ENCODE results near the gene RAVER1. TPM values are rescaled to one million over a fixed set of nuclear protein-coding genes. Genes with fewer than 3 reads are reported as not detected.
"Not testable (repeated sequence)": the region's sequence is repeated elsewhere in the genome, so short reads cannot be mapped to it uniquely, and the experiment has no call there.

RAVER1 gene
- total and polyA plus RNA-seq, 10 of the 15 experiments (the other 5 are each of a cell fraction or from before 2014, with no cell fraction given): 0.03 to 87.0 (median 12.1) TPM

DNA sequence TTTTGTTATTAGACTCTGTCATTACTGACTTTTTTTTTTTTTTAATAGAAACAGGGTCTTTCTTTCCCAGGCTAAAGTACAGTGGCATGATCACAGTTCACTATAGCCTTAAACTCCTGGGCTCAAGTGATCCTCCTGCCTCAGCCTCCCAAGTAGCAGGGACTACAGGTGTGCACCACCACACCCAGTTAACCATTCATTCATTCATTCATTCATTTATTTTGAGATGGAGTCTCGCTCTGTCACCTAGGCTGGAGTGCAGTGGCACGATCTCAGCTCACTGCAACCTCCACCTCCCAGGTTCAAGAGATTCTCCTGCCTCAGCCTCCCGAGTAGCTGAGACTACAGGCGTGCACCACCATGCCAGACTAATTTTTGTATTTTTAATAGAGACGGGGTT, 51.3 kb downstream of the RAVER1 start:
- intact Hi-C loops (cut with micrococcal nuclease; ENCODE audit: unreplicated experiment); RAD21 ChIA-PET (ENCODE audit: unreplicated experiment); CTCF ChIA-PET; H3K27ac ChIP-seq (ENCODE audit: control insufficient read depth, insufficient read depth); H3K4me3 ChIP-seq; DNase-seq (ENCODE audit: low read depth, low spot score); ATAC-seq; H3K4me2 ChIP-seq (ENCODE audit: control insufficient read depth, insufficient read depth); BruUV-seq (replicated peaks); H2AFZ ChIP-seq (ENCODE audit: control insufficient read depth, low read depth, low read length); in situ Hi-C loops (cut with MboI); POLR2A ChIA-PET; H3K9ac ChIP-seq (ENCODE audit: control insufficient read depth, insufficient read depth, low read length); H3K27me3 ChIP-seq (replicated peaks in 1 of 2; ENCODE audit: control insufficient read depth in 2 of 2, insufficient read depth in 2 of 2, low read length in 1 of 2); FAIRE-seq; H3K9me3 ChIP-seq (replicated peaks; ENCODE audit: control insufficient read depth, insufficient read depth, low read length): not testable (repeated sequence)
- peaks cover 13% of the 10 kb centered on the region; the same call in 1 of the 2 replicates for H4K20me1 ChIP-seq (ENCODE audit: control insufficient read depth, insufficient read depth)
- H3K4me1 ChIP-seq (ENCODE audit: control insufficient read depth, insufficient read depth, low read length): peaks cover 28% of the 10 kb centered on the region
- H3K36me3 ChIP-seq (ENCODE audit: control insufficient read depth in 2 of 2, insufficient read depth in 2 of 2, low read length in 1 of 2): peaks cover 37% of the 10 kb centered on the region in 2 experiments; a peak in 3 of 4 replicates
- peak; percentile 74 for TF ChIP-seq ZNF24 (IDR thresholded peaks at IDR 0.05)
- 77% methylated on average over 5 of the region's 5 CpGs for WGBS (ENCODE audit: insufficient coverage, insufficient replicate concordance, low lambda C conversion rate, missing lambda C conversion rate)
- peaks cover 28% of the 10 kb centered on the region for H3K79me2 ChIP-seq (ENCODE audit: control insufficient read depth, insufficient read depth, low read length)
- SMC1A ChIA-PET (ENCODE audit: uncharacterized antibody, unreplicated experiment): interaction anchor here (1.0 kb wide), 1 partner anchor 12 kb away, joined by 3 read pairs; the partner anchor contains the start of gene ICAM1

DNA sequence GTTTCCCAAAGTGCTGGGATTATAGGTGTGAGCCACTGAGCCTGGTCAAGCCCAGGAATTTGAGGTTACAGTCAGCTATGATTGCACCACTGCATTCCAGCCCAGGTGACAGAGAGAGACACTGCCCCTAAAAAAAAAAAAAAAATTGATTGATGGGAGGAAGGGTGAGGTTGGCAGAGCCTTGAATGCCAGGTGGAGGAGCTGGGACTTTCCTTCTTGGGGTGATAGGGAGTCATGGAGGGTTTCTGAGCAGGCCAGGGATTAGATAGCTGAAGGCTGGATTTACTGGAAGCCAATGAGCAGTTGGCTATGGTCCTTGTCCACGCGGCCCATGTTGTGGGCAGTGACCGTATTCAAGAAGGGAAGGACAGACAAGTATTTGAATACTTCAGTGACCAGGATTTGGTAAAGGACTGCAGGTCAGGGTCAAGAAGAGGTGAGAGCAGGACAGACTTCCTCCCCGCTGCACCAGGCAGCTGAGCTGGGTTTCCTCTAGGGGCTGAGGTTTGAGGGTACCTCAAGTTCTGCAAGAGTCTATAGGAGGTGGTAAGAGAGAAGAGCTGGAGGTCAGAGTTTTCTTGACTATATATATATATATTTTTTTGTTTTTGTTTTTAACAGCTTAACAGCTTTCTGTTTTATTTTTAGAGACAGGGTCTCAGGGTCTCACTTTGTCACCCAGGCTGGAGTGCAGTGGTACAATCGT, 53.4 kb downstream of the RAVER1 start:
- WGBS (ENCODE audit: insufficient coverage, insufficient replicate concordance, low lambda C conversion rate, missing lambda C conversion rate): 51% methylated on average over 5 of the region's 5 CpGs
- no peak overlapping the region for H3K27ac ChIP-seq (ENCODE audit: control insufficient read depth, insufficient read depth)
- TSS peak; percentile 50 for BruUV-seq (replicated peaks)
- TF ChIP-seq NFIC (IDR thresholded peaks at IDR 0.05; ENCODE audit: low read depth, low read length) (no peak), BCL11A (IDR thresholded peaks at IDR 0.05; ENCODE audit: low read depth, low read length) (no peak), SMAD5 (IDR thresholded peaks at IDR 0.05; ENCODE audit: low read depth) (peak; percentile 16; the same call in 1 of the 2 replicates), RAD21 (IDR thresholded peaks at IDR 0.05; ENCODE audit: insufficient read depth, low read depth, low read length) (no peak), POLR2AphosphoS5 (IDR thresholded peaks at IDR 0.05; ENCODE audit: low read length) (peak; percentile 58; the same call in 1 of the 2 replicates), FOXM1 (IDR thresholded peaks at IDR 0.05; ENCODE audit: low read depth, low read length) (no peak), RUNX3 (IDR thresholded peaks at IDR 0.05; ENCODE audit: low read length) (no peak)
- TF ChIP-seq, protein P1, sequence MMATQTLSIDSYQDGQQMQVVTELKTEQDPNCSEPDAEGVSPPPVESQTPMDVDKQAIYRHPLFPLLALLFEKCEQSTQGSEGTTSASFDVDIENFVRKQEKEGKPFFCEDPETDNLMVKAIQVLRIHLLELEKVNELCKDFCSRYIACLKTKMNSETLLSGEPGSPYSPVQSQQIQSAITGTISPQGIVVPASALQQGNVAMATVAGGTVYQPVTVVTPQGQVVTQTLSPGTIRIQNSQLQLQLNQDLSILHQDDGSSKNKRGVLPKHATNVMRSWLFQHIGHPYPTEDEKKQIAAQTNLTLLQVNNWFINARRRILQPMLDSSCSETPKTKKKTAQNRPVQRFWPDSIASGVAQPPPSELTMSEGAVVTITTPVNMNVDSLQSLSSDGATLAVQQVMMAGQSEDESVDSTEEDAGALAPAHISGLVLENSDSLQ (IDR thresholded peaks at IDR 0.05): peak; percentile 60; the same call in 1 of the 2 replicates
- TF ChIP-seq, protein P2, sequence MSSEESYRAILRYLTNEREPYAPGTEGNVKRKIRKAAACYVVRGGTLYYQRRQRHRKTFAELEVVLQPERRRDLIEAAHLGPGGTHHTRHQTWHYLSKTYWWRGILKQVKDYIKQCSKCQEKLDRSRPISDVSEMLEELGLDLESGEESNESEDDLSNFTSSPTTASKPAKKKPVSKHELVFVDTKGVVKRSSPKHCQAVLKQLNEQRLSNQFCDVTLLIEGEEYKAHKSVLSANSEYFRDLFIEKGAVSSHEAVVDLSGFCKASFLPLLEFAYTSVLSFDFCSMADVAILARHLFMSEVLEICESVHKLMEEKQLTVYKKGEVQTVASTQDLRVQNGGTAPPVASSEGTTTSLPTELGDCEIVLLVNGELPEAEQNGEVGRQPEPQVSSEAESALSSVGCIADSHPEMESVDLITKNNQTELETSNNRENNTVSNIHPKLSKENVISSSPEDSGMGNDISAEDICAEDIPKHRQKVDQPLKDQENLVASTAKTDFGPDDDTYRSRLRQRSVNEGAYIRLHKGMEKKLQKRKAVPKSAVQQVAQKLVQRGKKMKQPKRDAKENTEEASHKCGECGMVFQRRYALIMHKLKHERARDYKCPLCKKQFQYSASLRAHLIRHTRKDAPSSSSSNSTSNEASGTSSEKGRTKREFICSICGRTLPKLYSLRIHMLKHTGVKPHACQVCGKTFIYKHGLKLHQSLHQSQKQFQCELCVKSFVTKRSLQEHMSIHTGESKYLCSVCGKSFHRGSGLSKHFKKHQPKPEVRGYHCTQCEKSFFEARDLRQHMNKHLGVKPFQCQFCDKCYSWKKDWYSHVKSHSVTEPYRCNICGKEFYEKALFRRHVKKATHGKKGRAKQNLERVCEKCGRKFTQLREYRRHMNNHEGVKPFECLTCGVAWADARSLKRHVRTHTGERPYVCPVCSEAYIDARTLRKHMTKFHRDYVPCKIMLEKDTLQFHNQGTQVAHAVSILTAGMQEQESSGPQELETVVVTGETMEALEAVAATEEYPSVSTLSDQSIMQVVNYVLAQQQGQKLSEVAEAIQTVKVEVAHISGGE (CRISPR knock-in tag; IDR thresholded peaks at IDR 0.05): no peak

More for the DNA sequence above, 53.4 kb downstream of the RAVER1 start:
- intact Hi-C loops (cut with micrococcal nuclease; ENCODE audit: unreplicated experiment) (no loop called here), in situ Hi-C loops (cut with MboI) (no loop called here)
- Histone ChIP-seq H3K36me3 (ENCODE audit: control insufficient read depth in 2 of 2, insufficient read depth in 2 of 2, low read length in 1 of 2) (peaks cover 24 to 30% of the 10 kb centered on the region in 2 experiments; a peak in 3 of 4 replicates), H3K9me3 (replicated peaks; ENCODE audit: control insufficient read depth, insufficient read depth, low read length) (no peaks in the 10 kb centered on the region), H3K4me2 (ENCODE audit: control insufficient read depth, insufficient read depth) (peak overlapping the region; percentile 30), H2AFZ (ENCODE audit: control insufficient read depth, low read depth, low read length) (no peak overlapping the region), H3K4me1 (ENCODE audit: control insufficient read depth, insufficient read depth, low read length) (peaks cover 11% of the 10 kb centered on the region), H3K79me2 (ENCODE audit: control insufficient read depth, insufficient read depth, low read length) (peaks cover 36% of the 10 kb centered on the region), H4K20me1 (ENCODE audit: control insufficient read depth, insufficient read depth) (peaks cover 4% of the 10 kb centered on the region; the same call in 1 of the 2 replicates), H3K27me3 (replicated peaks in 1 of 2; ENCODE audit: control insufficient read depth in 2 of 2, insufficient read depth in 2 of 2, low read length in 1 of 2) (no peaks in the 10 kb centered on the region), H3K9ac (ENCODE audit: control insufficient read depth, insufficient read depth, low read length) (no peak overlapping the region), H3K4me3 (peak overlapping the region; percentile 47; the same call in 1 of the 2 replicates)
- DNase-seq (ENCODE audit: low read depth, low spot score): no peak
- no peak for FAIRE-seq
- CTCF ChIA-PET: interaction anchor here (0.7 to 2.8 kb wide), 6 partner anchors 9 to 127 kb away, joined by 3 to 13 read pairs (median 7); partner anchors contain the start of genes ICAM1 and ICAM5
- ATAC-seq: peak; percentile 30
- SMC1A ChIA-PET (ENCODE audit: uncharacterized antibody, unreplicated experiment): interaction anchor here (0.8 to 3.0 kb wide), 4 partner anchors 9 to 478 kb away, joined by 3 to 15 read pairs (median 6); partner anchors contain the start of gene ICAM5
- RAD21 ChIA-PET (ENCODE audit: unreplicated experiment): interaction anchor here (1.0 to 1.8 kb wide), 6 partner anchors 9 to 111 kb away, joined by 3 to 7 read pairs (median 4); partner anchors contain the start of genes ICAM1 and ICAM5
- POLR2A ChIA-PET: interaction anchor here (0.5 to 2.2 kb wide), 7 partner anchors 9 to 146 kb away, joined by 3 to 13 read pairs (median 4); partner anchors contain the start of genes ICAM1 and ICAM5

Measured in GM12878 (cell line).